HG03280 (cell line): ENCODE data around the gene PTPMT1.
"Not testable (repeated sequence)": the region's sequence is repeated elsewhere in the genome, so short reads cannot be mapped to it uniquely, and the experiment has no call there.

Experiments
- ATAC-seq: cut with Tn5 transposase; IDR thresholded peaks from one replicate; pipeline ENCODE4 v1.9.1; 2021; ENCODE audit warnings: mild to moderate bottlenecking, moderate library complexity; ENCODE audit not compliant: unreplicated experiment

The PTPMT1 gene

GRCh38 chr11:47545298-47545697 is 20.1 kb upstream of the PTPMT1 start:
- ATAC-seq = no peak

- ATAC-seq = not testable (repeated sequence)
Observed at GRCh38 chr11:47546274-47546673, 19.1 kb upstream of the PTPMT1 start.

- no peak for ATAC-seq
Observed at GRCh38 chr11:47550288-47551047, 14.9 kb upstream of the PTPMT1 start.

- no peak for ATAC-seq
Observed at GRCh38 chr11:47551086-47551485, 14.3 kb upstream of the PTPMT1 start.

GRCh38 chr11:47552056-47552565 is 13.3 kb upstream of the PTPMT1 start:
- no peak for ATAC-seq

GRCh38 chr11:47552566-47553405 is 12.6 kb upstream of the PTPMT1 start, which contains the start of gene CELF1:
TSS of gene CELF1 (minus strand) at chr11:47553132. CDS start at chr11:47499523, 53,609 bp downstream.
- peak; percentile 93 for ATAC-seq

GRCh38 chr11:47553406-47553743 is 12.0 kb upstream of the PTPMT1 start:
- peak; percentile 29 for ATAC-seq

- ATAC-seq = not testable (repeated sequence)
Observed at GRCh38 chr11:47557004-47557403, 8.4 kb upstream of the PTPMT1 start.

GRCh38 chr11:47558695-47559094 is 6.7 kb upstream of the PTPMT1 start:
- no peak for ATAC-seq

GRCh38 chr11:47560426-47560825 is 5.0 kb upstream of the PTPMT1 start:
- no peak for ATAC-seq

- not testable (repeated sequence) for ATAC-seq
Observed at GRCh38 chr11:47562393-47562792, 3.0 kb upstream of the PTPMT1 start.

GRCh38 chr11:47564366-47564765 is 1.0 kb upstream of the PTPMT1 start:
- ATAC-seq = not testable (repeated sequence)

GRCh38 chr11:47564933-47565339 is 463 bp upstream of the PTPMT1 start:
- ATAC-seq = peak; percentile 7

GRCh38 chr11:47566149-47566698 is 825 bp downstream of the PTPMT1 start:
- no peak for ATAC-seq

- no peak for ATAC-seq
Observed at GRCh38 chr11:47569646-47570045, 4.2 kb downstream of the PTPMT1 start.

GRCh38 chr11:47570651-47571356 is 5.4 kb downstream of the PTPMT1 start:
- ATAC-seq = no peak

GRCh38 chr11:47571357-47571729 is 5.9 kb downstream of the PTPMT1 start:
- ATAC-seq = no peak

GRCh38 chr11:47571895-47572294 is 6.5 kb downstream of the PTPMT1 start:
- no peak for ATAC-seq

- no peak for ATAC-seq
Observed at GRCh38 chr11:47572715-47573255, 7.4 kb downstream of the PTPMT1 start.

GRCh38 chr11:47573321-47573720 is 7.9 kb downstream of the PTPMT1 start:
- ATAC-seq = no peak
